Activated CD4-positive, alpha-beta memory T cell treated with anti-CD3 and anti-CD28 coated beads, Interleukin-2, amount 10 ng/mL, durations not matched to agents 7 days and 5 days (primary cell): ENCODE measurements around the gene TPGS2. TPM values are rescaled to one million over a fixed set of nuclear protein-coding genes. Genes with fewer than 3 reads are reported as not detected.
A peak's percentile ranks its signal among the peaks of the same experiment; 100 is the strongest.
"Not testable (repeated sequence)": the region's sequence is repeated elsewhere in the genome, so short reads cannot be mapped to it uniquely, and the experiment has no call there.

Experiments used
- CTCF ChIA-PET: fragments of 350-600 bp; sonication (Branson Sonifier 250); formaldehyde crosslinking; loops from one replicate; lab custom pipeline; 2021; ENCODE audit warnings: antibody characterized with exemption, inconsistent platforms; lab: Charles Lee
- POLR2A ChIA-PET: fragments of 350-600 bp; sonication (Branson Sonifier 250); formaldehyde crosslinking; loops from one replicate; lab custom pipeline; 2021; ENCODE audit warnings: antibody characterized with exemption; lab: Charles Lee
- DNase-seq: peaks from one replicate; pipeline ENCODE4 v3.0.0-alpha.2; 2020
- H3K27ac Mint-ChIP-seq: one replicate; pipeline ENCODE4 v1.8.0; 2021; ENCODE audit warnings: mild to moderate bottlenecking, mixed read lengths
- H3K27me3 Mint-ChIP-seq: one replicate; pipeline ENCODE4 v1.8.0; 2021; ENCODE audit warnings: mixed read lengths
- H3K36me3 Mint-ChIP-seq: one replicate; pipeline ENCODE4 v1.8.0; 2021; ENCODE audit warnings: low read depth, mixed read lengths
- H3K4me1 Mint-ChIP-seq: one replicate; pipeline ENCODE4 v1.8.0; 2021; ENCODE audit warnings: mixed read lengths
- H3K4me3 Mint-ChIP-seq: one replicate; pipeline ENCODE4 v1.8.0; 2021; ENCODE audit warnings: mild to moderate bottlenecking, mixed read lengths
- H3K9me3 Mint-ChIP-seq: one replicate; pipeline ENCODE4 v1.8.0; 2021; ENCODE audit warnings: mixed read lengths
- total RNA-seq, 2 experiments: library from RNA; stranded (reverse); gene quantifications; one replicate each; pipeline ENCODE4 v1.2.3, GENCODE V29; 2021

Gene TPGS2
- total RNA-seq, 2 experiments from 2014 or later, result 110 TPM

GRCh38 chr18:36817039-36817438 is 11.8 kb downstream of the TPGS2 start:
- POLR2A ChIA-PET, result no interaction called here
- no peak overlapping the region for H3K27ac Mint-ChIP-seq
- H3K36me3 Mint-ChIP-seq, result peaks cover 54% of the 10 kb centered on the region

GRCh38 chr18:36816096-36816495 is 12.7 kb downstream of the TPGS2 start:
- CTCF ChIA-PET, POLR2A ChIA-PET, H3K27me3 Mint-ChIP-seq, H3K27ac Mint-ChIP-seq, DNase-seq, H3K4me3 Mint-ChIP-seq, H3K9me3 Mint-ChIP-seq, H3K4me1 Mint-ChIP-seq: not testable (repeated sequence)
- H3K36me3 Mint-ChIP-seq, result peaks cover 50% of the 10 kb centered on the region

More at GRCh38 chr18:36817039-36817438, 11.8 kb downstream of the TPGS2 start:
- Mint-ChIP-seq H3K9me3 (no peaks in the 10 kb centered on the region), H3K27me3 (no peaks in the 10 kb centered on the region), H3K4me1 (peaks cover 5% of the 10 kb centered on the region), H3K4me3 (no peak overlapping the region)
- CTCF ChIA-PET, result no interaction called here
- no peak for DNase-seq

GRCh38 chr18:36814994-36815393 is 13.8 kb downstream of the TPGS2 start:
- no peak overlapping the region for H3K27ac Mint-ChIP-seq
- POLR2A ChIA-PET, result interaction anchor here (1.3 kb wide), 1 partner anchor 14 kb away, joined by 3 read pairs; the partner anchor contains the start of genes KIAA1328 and TPGS2

GRCh38 chr18:36813824-36814223 is 15.0 kb downstream of the TPGS2 start:
- CTCF ChIA-PET, result interaction anchor here (1.6 to 3.0 kb wide), 2 partner anchors 15 to 126 kb away, joined by 7 to 9 read pairs; partner anchors contain the start of genes KIAA1328 and TPGS2

More at GRCh38 chr18:36814994-36815393, 13.8 kb downstream of the TPGS2 start:
- CTCF ChIA-PET, result interaction anchor here (1.6 kb wide), 1 partner anchor 127 kb away, joined by 7 read pairs; no protein-coding TSS in a partner anchor
- H3K9me3 Mint-ChIP-seq, result no peaks in the 10 kb centered on the region
- no peak overlapping the region for H3K4me3 Mint-ChIP-seq
- peaks cover 5% of the 10 kb centered on the region for H3K4me1 Mint-ChIP-seq
- no peaks in the 10 kb centered on the region for H3K27me3 Mint-ChIP-seq
- DNase-seq, result no peak
- H3K36me3 Mint-ChIP-seq, result peaks cover 47% of the 10 kb centered on the region

GRCh38 chr18:36813101-36813775 is 15.6 kb downstream of the TPGS2 start:
- Mint-ChIP-seq H3K36me3 (peaks cover 42% of the 10 kb centered on the region), H3K27ac (no peak overlapping the region), H3K9me3 (no peaks in the 10 kb centered on the region), H3K4me1 (peaks cover 8% of the 10 kb centered on the region), H3K27me3 (no peaks in the 10 kb centered on the region), H3K4me3 (no peak overlapping the region)
- no peak for DNase-seq
- POLR2A ChIA-PET, result interaction anchor here (2.9 kb wide), 1 partner anchor 16 kb away, joined by 13 read pairs; the partner anchor contains the start of genes KIAA1328 and TPGS2
- CTCF ChIA-PET, result interaction anchor here (1.6 to 3.0 kb wide), 3 partner anchors 16 to 126 kb away, joined by 7 to 14 read pairs (median 9); partner anchors contain the start of genes KIAA1328 and TPGS2

More at GRCh38 chr18:36813824-36814223, 15.0 kb downstream of the TPGS2 start:
- Mint-ChIP-seq H3K36me3 (peaks cover 47% of the 10 kb centered on the region), H3K4me3 (no peak overlapping the region), H3K27ac (no peak overlapping the region), H3K9me3 (no peaks in the 10 kb centered on the region), H3K4me1 (peaks cover 8% of the 10 kb centered on the region), H3K27me3 (no peaks in the 10 kb centered on the region)
- DNase-seq, result no peak
- POLR2A ChIA-PET, result interaction anchor here (2.9 kb wide), 1 partner anchor 15 kb away, joined by 13 read pairs; the partner anchor contains the start of genes KIAA1328 and TPGS2

- Mint-ChIP-seq H3K4me1 (peaks cover 8% of the 10 kb centered on the region), H3K27me3 (no peaks in the 10 kb centered on the region), H3K36me3 (peaks cover 41% of the 10 kb centered on the region), H3K4me3 (no peak overlapping the region), H3K9me3 (no peaks in the 10 kb centered on the region), H3K27ac (no peak overlapping the region)
- ChIA-PET POLR2A (interaction anchor here (2.9 kb wide), 1 partner anchor 16 kb away, joined by 13 read pairs; the partner anchor contains the start of genes KIAA1328 and TPGS2), CTCF (interaction anchor here (2.4 to 3.0 kb wide), 2 partner anchors 17 to 125 kb away, joined by 9 to 14 read pairs; partner anchors contain the start of genes KIAA1328 and TPGS2)
- no peak for DNase-seq
Observed at GRCh38 chr18:36812678-36813077, 16.1 kb downstream of the TPGS2 start.

- peaks cover 8% of the 10 kb centered on the region for H3K4me1 Mint-ChIP-seq
- no peak overlapping the region for H3K4me3 Mint-ChIP-seq
- H3K9me3 Mint-ChIP-seq, result no peaks in the 10 kb centered on the region
- H3K27me3 Mint-ChIP-seq, result no peaks in the 10 kb centered on the region
- H3K27ac Mint-ChIP-seq, result no peak overlapping the region
- CTCF ChIA-PET, result interaction anchor here (2.3 to 3.0 kb wide), 3 partner anchors 13 to 125 kb away, joined by 6 to 14 read pairs (median 9); partner anchors contain the start of genes KIAA1328 and TPGS2
- DNase-seq, result no peak
- H3K36me3 Mint-ChIP-seq, result peaks cover 43% of the 10 kb centered on the region
- POLR2A ChIA-PET, result interaction anchor here (2.9 kb wide), 1 partner anchor 17 kb away, joined by 13 read pairs; the partner anchor contains the start of genes KIAA1328 and TPGS2
Observed at GRCh38 chr18:36811955-36812354, 16.8 kb downstream of the TPGS2 start.

- POLR2A ChIA-PET, result interaction anchor here (2.9 kb wide), 1 partner anchor 17 kb away, joined by 13 read pairs; the partner anchor contains the start of genes KIAA1328 and TPGS2
- peaks cover 43% of the 10 kb centered on the region for H3K36me3 Mint-ChIP-seq
Observed at GRCh38 chr18:36811430-36811829, 17.4 kb downstream of the TPGS2 start.

GRCh38 chr18:36809590-36810381 is 19.0 kb downstream of the TPGS2 start:
- ChIA-PET CTCF (interaction anchor here (0.9 to 3.3 kb wide), 11 partner anchors 8 to 792 kb away, joined by 3 to 30 read pairs (median 5); partner anchors contain the start of genes KIAA1328 and TPGS2), POLR2A (no interaction called here)
- peaks cover 51% of the 10 kb centered on the region for H3K36me3 Mint-ChIP-seq
- H3K9me3 Mint-ChIP-seq, result no peaks in the 10 kb centered on the region
- no peaks in the 10 kb centered on the region for H3K27me3 Mint-ChIP-seq
- H3K27ac Mint-ChIP-seq, result no peak overlapping the region
- H3K4me3 Mint-ChIP-seq, result no peak overlapping the region
- DNase-seq, result peak; percentile 37
- peaks cover 8% of the 10 kb centered on the region for H3K4me1 Mint-ChIP-seq

More at GRCh38 chr18:36811430-36811829, 17.4 kb downstream of the TPGS2 start:
- DNase-seq, result no peak
- Mint-ChIP-seq H3K27ac (no peak overlapping the region), H3K4me1 (peaks cover 8% of the 10 kb centered on the region), H3K27me3 (no peaks in the 10 kb centered on the region), H3K9me3 (no peaks in the 10 kb centered on the region), H3K4me3 (no peak overlapping the region)
- CTCF ChIA-PET, result interaction anchor here (0.8 to 3.0 kb wide), 8 partner anchors 10 to 716 kb away, joined by 3 to 14 read pairs (median 6); partner anchors contain the start of genes KIAA1328 and TPGS2

GRCh38 chr18:36808681-36809080 is 20.1 kb downstream of the TPGS2 start:
- H3K36me3 Mint-ChIP-seq, result peaks cover 54% of the 10 kb centered on the region
- H3K27me3 Mint-ChIP-seq, result no peaks in the 10 kb centered on the region
- CTCF ChIA-PET, result interaction anchor here (0.9 to 3.3 kb wide), 5 partner anchors 9 to 713 kb away, joined by 4 to 30 read pairs (median 5); partner anchors contain the start of genes KIAA1328 and TPGS2
- H3K4me3 Mint-ChIP-seq, result no peak overlapping the region
- POLR2A ChIA-PET, result no interaction called here
- H3K4me1 Mint-ChIP-seq, result peaks cover 5% of the 10 kb centered on the region
- no peak for DNase-seq
- no peaks in the 10 kb centered on the region for H3K9me3 Mint-ChIP-seq
- H3K27ac Mint-ChIP-seq, result no peak overlapping the region

- no peak overlapping the region for H3K27ac Mint-ChIP-seq
- no peak overlapping the region for H3K4me3 Mint-ChIP-seq
- no peak for DNase-seq
- peaks cover 59% of the 10 kb centered on the region for H3K36me3 Mint-ChIP-seq
- H3K9me3 Mint-ChIP-seq, result no peaks in the 10 kb centered on the region
- H3K4me1 Mint-ChIP-seq, result peaks cover 2% of the 10 kb centered on the region
- H3K27me3 Mint-ChIP-seq, result no peaks in the 10 kb centered on the region
- POLR2A ChIA-PET, result no interaction called here
- CTCF ChIA-PET, result interaction anchor here (0.6 kb wide), 1 partner anchor 1941 kb away, joined by 5 read pairs; no protein-coding TSS in a partner anchor
Observed at GRCh38 chr18:36805105-36805504, 23.7 kb downstream of the TPGS2 start.
